Neutrophil (primary cell): ENCODE data around the gene PODNL1.

ENCODE experiments used
- H3K27ac ChIP-seq: fragments of 200-600 bp; sonication (generic); 2 replicates; pipeline ENCODE4 v1.5.1; 2016; ENCODE audit warnings: mild to moderate bottlenecking, moderate library complexity
- H3K27me3 ChIP-seq: fragments of 200-600 bp; sonication (generic); 2 replicates; pipeline ENCODE4 v1.6.0; 2016; ENCODE audit warnings: mild to moderate bottlenecking
- H3K36me3 ChIP-seq: fragments of 200-600 bp; sonication (generic); 2 replicates; pipeline ENCODE4 v1.5.1; 2017
- H3K4me1 ChIP-seq, 2 experiments: fragments of 200-600 bp in 1 of 2; sonication (generic) in 1 of 2; 1 replicate in 1 of 2; 2 replicates in 1 of 2; pipeline versions ENCODE4 v1.5.1 to v1.6.1; 2013 to 2016; ENCODE audit warnings: low read depth in 1 of 2, low read length in 1 of 2, mild to moderate bottlenecking in 1 of 2, moderate library complexity in 1 of 2; ENCODE audit not compliant: control insufficient read depth in 1 of 2, insufficient read depth in 1 of 2
- H3K4me3 ChIP-seq, 2 experiments: fragments of 200-600 bp in 1 of 2; sonication (generic) in 1 of 2; 1 replicate in 1 of 2; 2 replicates in 1 of 2; pipeline ENCODE4 v1.5.1; 2013 to 2016; ENCODE audit warnings: low read depth in 1 of 2, low read length in 1 of 2, mild to moderate bottlenecking in 1 of 2, moderate library complexity in 1 of 2
- H3K9me3 ChIP-seq: fragments of 200-600 bp; sonication (generic); 2 replicates; pipeline ENCODE4 v1.5.1; 2016
- CTCF ChIP-seq: fragments of 200-600 bp; sonication (generic); IDR thresholded peaks from 2 replicates; pipeline ENCODE4 v1.5.1; 2016; ENCODE audit warnings: antibody characterized with exemption

The PODNL1 gene

GRCh38 chr19:13884726-13885591 is 53.3 kb downstream of the PODNL1 start:
- peaks cover 29% of the 10 kb centered on the region in 2 experiments for H3K4me1 ChIP-seq
- peaks cover 20% of the 10 kb centered on the region for H3K27me3 ChIP-seq
- H3K4me3 ChIP-seq, result no peak overlapping the region
- H3K36me3 ChIP-seq, result no peaks in the 10 kb centered on the region
- TF ChIP-seq CTCF, result no peak
- H3K27ac ChIP-seq, result no peak overlapping the region
- H3K9me3 ChIP-seq, result no peaks in the 10 kb centered on the region

GRCh38 chr19:13883516-13884064 is 54.6 kb downstream of the PODNL1 start:
- Histone ChIP-seq H3K27ac (no peak overlapping the region), H3K4me3 (no peak overlapping the region), H3K4me1 (peaks cover 35 to 36% of the 10 kb centered on the region in 2 experiments), H3K36me3 (no peaks in the 10 kb centered on the region), H3K9me3 (no peaks in the 10 kb centered on the region), H3K27me3 (peaks cover 20% of the 10 kb centered on the region)
- no peak for TF ChIP-seq CTCF

GRCh38 chr19:13882836-13883235 is 55.4 kb downstream of the PODNL1 start:
- Histone ChIP-seq H3K9me3 (no peaks in the 10 kb centered on the region), H3K4me1 (peaks cover 35 to 36% of the 10 kb centered on the region in 2 experiments), H3K36me3 (no peaks in the 10 kb centered on the region), H3K27ac (peak overlapping the region; percentile 77), H3K4me3 (no peak overlapping the region), H3K27me3 (peaks cover 20% of the 10 kb centered on the region)
- no peak for TF ChIP-seq CTCF

GRCh38 chr19:13882419-13882795 is 55.8 kb downstream of the PODNL1 start:
- peaks cover 20% of the 10 kb centered on the region for H3K27me3 ChIP-seq
- H3K27ac ChIP-seq, result peak overlapping the region; percentile 77
- no peak overlapping the region for H3K4me3 ChIP-seq
- no peaks in the 10 kb centered on the region for H3K36me3 ChIP-seq
- H3K9me3 ChIP-seq, result no peaks in the 10 kb centered on the region
- TF ChIP-seq CTCF, result no peak
- peaks cover 35 to 36% of the 10 kb centered on the region in 2 experiments for H3K4me1 ChIP-seq

GRCh38 chr19:13881692-13882418 is 56.4 kb downstream of the PODNL1 start:
- H3K27ac ChIP-seq, result peak overlapping the region; percentile 77
- peaks cover 35 to 36% of the 10 kb centered on the region in 2 experiments for H3K4me1 ChIP-seq
- H3K4me3 ChIP-seq, result peak overlapping the region in 1 of 2 experiments; percentile 41
- H3K9me3 ChIP-seq, result no peaks in the 10 kb centered on the region
- no peaks in the 10 kb centered on the region for H3K36me3 ChIP-seq
- TF ChIP-seq CTCF, result no peak
- peaks cover 20% of the 10 kb centered on the region for H3K27me3 ChIP-seq
